Activated naive CD4-positive, alpha-beta T cell treated with anti-CD3 and anti-CD28 coated beads, Interleukin-2, amount 10 ng/mL, durations not matched to agents 7 days and 5 days (primary cell): ENCODE results near the gene NPLOC4.
"Not testable (repeated sequence)": the region's sequence is repeated elsewhere in the genome, so short reads cannot be mapped to it uniquely, and the experiment has no call there.

Source experiments
- CTCF ChIA-PET: fragments of 350-600 bp; sonication (Branson Sonifier 250); formaldehyde crosslinking; loops from one replicate; lab custom pipeline; 2021; ENCODE audit warnings: antibody characterized with exemption; lab: Charles Lee
- DNase-seq: peaks from one replicate; pipeline ENCODE4 v3.0.0-alpha.2; 2020
- H3K27ac Mint-ChIP-seq: one replicate; pipeline ENCODE4 v1.8.0; 2021; ENCODE audit warnings: mild to moderate bottlenecking, moderate library complexity, mixed read lengths
- H3K27me3 Mint-ChIP-seq: one replicate; pipeline ENCODE4 v1.8.0; 2021; ENCODE audit warnings: mild to moderate bottlenecking, mixed read lengths
- H3K36me3 Mint-ChIP-seq: one replicate; pipeline ENCODE4 v1.8.0; 2021; ENCODE audit warnings: mixed read lengths
- H3K4me1 Mint-ChIP-seq: one replicate; pipeline ENCODE4 v1.8.0; 2021; ENCODE audit warnings: mixed read lengths
- H3K4me3 Mint-ChIP-seq: one replicate; pipeline ENCODE4 v1.8.0; 2021; ENCODE audit warnings: mild to moderate bottlenecking, moderate library complexity, mixed read lengths
- H3K9me3 Mint-ChIP-seq: one replicate; pipeline ENCODE4 v1.8.0; 2021; ENCODE audit warnings: mixed read lengths

NPLOC4 gene

GRCh38 chr17:81534157-81535006, 102.5 kb downstream of the NPLOC4 start:
- Mint-ChIP-seq H3K36me3 (no peaks in the 10 kb centered on the region), H3K9me3 (no peaks in the 10 kb centered on the region), H3K27ac (no peak overlapping the region), H3K27me3 (peaks cover 59% of the 10 kb centered on the region), H3K4me3 (no peak overlapping the region), H3K4me1 (no peaks in the 10 kb centered on the region)
- DNase-seq = no peak
- CTCF ChIA-PET = no interaction called here

DNA sequence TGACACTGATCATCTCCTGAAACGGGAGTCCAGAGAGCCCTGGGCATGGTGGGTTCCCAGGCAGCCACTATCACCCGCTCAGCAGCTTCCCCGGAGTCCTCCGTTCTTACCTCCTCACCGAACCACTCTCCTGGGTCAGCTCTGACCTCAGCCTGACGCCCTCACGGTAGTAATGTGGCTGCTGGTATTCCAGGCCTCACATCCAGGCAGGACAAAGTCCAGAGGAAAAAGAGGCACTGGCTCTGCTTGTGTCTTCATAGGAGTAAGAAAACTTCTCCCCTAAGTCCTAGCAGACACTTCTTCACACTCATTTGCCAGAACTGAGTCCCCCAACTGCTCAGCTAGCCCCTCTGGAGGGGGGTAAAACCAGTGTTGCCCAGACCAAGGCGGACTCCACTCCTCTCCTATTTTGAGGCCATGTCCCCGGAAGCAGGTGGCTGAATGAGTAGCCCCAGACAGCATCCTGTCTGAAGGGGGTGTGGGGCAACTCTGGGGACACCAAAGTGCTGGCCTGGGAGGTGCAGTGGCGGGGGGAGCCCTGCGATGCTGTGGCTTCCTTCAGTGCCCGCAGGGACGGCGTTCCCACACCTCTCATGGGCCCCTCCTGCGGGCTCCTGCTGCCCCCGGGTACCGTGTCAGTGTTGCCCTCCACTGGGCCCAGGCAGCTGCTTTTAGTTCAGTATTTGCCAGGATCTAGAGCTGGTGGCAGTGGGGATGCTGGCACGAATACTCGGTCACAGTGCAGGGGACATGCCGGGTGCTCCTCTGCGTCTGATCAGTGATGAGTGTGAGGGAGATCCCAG, 103.4 kb downstream of the NPLOC4 start:
- no peak overlapping the region for H3K27ac Mint-ChIP-seq
- CTCF ChIA-PET = no interaction called here
- H3K36me3 Mint-ChIP-seq = no peaks in the 10 kb centered on the region
- H3K27me3 Mint-ChIP-seq = peaks cover 64% of the 10 kb centered on the region
- no peak for DNase-seq
- H3K4me3 Mint-ChIP-seq = no peak overlapping the region
- H3K4me1 Mint-ChIP-seq = no peaks in the 10 kb centered on the region
- H3K9me3 Mint-ChIP-seq = no peaks in the 10 kb centered on the region

DNA sequence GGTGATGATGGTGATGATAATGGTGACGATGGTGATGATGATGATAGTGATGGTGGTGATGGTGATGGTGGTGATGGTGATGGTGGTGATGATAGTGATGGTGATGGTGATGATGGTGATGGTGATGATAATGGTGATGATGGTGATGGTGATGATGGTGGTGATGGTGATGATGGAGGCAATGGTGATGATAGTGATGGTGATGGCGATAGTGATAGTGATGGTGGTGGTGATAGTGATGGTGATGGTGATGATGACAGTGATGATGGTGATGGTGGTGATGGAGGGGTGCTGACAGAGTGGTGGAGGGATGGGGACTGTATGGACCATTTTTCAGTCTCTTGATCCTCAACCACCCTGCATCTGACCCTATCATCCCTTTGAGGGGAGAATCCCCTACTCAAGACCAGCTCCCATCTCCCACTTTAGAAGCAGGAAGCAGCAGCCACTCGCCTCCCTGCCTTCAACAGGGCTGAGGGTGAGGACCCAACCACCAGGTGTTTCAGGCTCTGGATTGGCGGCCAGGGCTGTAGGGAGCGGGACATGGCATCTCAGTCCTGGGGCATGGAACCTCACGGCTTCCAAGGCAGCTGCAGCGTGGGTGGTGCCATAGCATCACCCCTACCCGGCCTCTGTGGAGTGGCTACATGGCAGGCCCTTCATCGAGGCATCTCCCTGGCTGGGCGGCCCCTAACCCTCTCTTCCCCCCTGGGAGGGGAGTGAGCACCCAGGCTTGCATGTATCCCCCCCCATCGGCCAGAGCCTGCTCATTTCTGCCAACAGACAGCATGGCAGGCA, 104.2 kb downstream of the NPLOC4 start:
- Mint-ChIP-seq H3K4me3 (no peak overlapping the region), H3K36me3 (no peaks in the 10 kb centered on the region), H3K9me3 (no peaks in the 10 kb centered on the region), H3K27ac (no peak overlapping the region), H3K27me3 (peaks cover 61% of the 10 kb centered on the region), H3K4me1 (no peaks in the 10 kb centered on the region)
- no peak for DNase-seq
- CTCF ChIA-PET = no interaction called here

- H3K4me3 Mint-ChIP-seq, H3K9me3 Mint-ChIP-seq, DNase-seq, H3K27ac Mint-ChIP-seq, H3K36me3 Mint-ChIP-seq, H3K4me1 Mint-ChIP-seq, CTCF ChIA-PET: not testable (repeated sequence)
- peaks cover 59% of the 10 kb centered on the region for H3K27me3 Mint-ChIP-seq
Measured at GRCh38 chr17:81531998-81532404, 104.9 kb downstream of the NPLOC4 start.

DNA sequence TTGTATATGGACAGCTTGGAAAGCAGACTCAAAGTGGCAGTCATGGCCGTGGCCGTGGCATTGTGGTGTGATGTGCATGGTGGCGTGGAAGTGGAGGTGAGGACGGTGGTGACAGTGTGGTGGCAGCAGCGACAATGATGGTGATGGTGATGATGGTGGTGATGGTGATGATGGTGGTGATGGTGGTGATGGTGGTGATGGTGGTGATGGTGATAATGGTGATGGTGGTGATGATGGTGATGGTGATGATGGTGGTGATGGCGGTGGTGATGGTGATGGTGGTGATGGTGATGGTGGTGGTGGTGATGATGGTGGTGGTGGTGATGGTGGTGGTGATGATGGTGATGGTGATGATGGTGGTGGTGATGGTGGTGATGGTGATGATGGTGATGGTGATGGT, 105.9 kb downstream of the NPLOC4 start:
- H3K9me3 Mint-ChIP-seq, H3K4me1 Mint-ChIP-seq, H3K4me3 Mint-ChIP-seq, H3K36me3 Mint-ChIP-seq, DNase-seq, CTCF ChIA-PET, H3K27ac Mint-ChIP-seq: not testable (repeated sequence)
- peaks cover 58% of the 10 kb centered on the region for H3K27me3 Mint-ChIP-seq

- Mint-ChIP-seq H3K9me3 (no peaks in the 10 kb centered on the region), H3K36me3 (no peaks in the 10 kb centered on the region), H3K27me3 (peaks cover 47% of the 10 kb centered on the region), H3K4me1 (no peaks in the 10 kb centered on the region), H3K4me3 (no peak overlapping the region), H3K27ac (no peak overlapping the region)
- DNase-seq = no peak
- CTCF ChIA-PET = no interaction called here
Measured at GRCh38 chr17:81529437-81529803, 107.5 kb downstream of the NPLOC4 start.

DNA sequence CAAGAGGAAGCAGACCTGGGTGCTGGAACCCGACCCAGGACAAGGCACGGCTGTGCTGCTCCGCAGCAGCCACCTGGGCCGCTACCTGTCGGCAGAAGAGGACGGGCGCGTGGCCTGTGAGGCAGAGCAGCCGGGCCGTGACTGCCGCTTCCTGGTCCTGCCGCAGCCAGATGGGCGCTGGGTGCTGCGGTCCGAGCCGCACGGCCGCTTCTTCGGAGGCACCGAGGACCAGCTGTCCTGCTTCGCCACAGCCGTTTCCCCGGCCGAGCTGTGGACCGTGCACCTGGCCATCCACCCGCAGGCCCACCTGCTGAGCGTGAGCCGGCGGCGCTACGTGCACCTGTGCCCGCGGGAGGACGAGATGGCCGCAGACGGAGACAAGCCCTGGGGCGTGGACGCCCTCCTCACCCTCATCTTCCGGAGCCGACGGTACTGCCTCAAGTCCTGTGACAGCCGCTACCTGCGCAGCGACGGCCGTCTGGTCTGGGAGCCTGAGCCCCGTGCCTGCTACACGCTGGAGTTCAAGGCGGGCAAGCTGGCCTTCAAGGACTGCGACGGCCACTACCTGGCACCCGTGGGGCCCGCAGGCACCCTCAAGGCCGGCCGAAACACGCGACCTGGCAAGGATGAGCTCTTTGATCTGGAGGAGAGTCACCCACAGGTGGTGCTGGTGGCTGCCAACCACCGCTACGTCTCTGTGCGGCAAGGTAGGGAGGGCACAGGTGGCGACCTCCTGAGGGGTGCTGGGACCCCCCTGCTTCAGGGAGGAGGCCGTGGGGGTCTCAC, 108.1 kb downstream of the NPLOC4 start:
- CTCF ChIA-PET = no interaction called here
- no peak for DNase-seq
- H3K36me3 Mint-ChIP-seq = no peaks in the 10 kb centered on the region
- no peaks in the 10 kb centered on the region for H3K4me1 Mint-ChIP-seq
- H3K27me3 Mint-ChIP-seq = peaks cover 47% of the 10 kb centered on the region
- no peak overlapping the region for H3K27ac Mint-ChIP-seq
- no peak overlapping the region for H3K4me3 Mint-ChIP-seq
- H3K9me3 Mint-ChIP-seq = no peaks in the 10 kb centered on the region

GRCh38 chr17:81528384-81528650, 108.6 kb downstream of the NPLOC4 start:
- no peaks in the 10 kb centered on the region for H3K4me1 Mint-ChIP-seq
- no peaks in the 10 kb centered on the region for H3K9me3 Mint-ChIP-seq
- CTCF ChIA-PET = no interaction called here
- H3K27me3 Mint-ChIP-seq = peaks cover 47% of the 10 kb centered on the region
- no peak overlapping the region for H3K4me3 Mint-ChIP-seq
- H3K27ac Mint-ChIP-seq = no peak overlapping the region
- no peak for DNase-seq
- no peaks in the 10 kb centered on the region for H3K36me3 Mint-ChIP-seq

GRCh38 chr17:81527591-81528383, 109.1 kb downstream of the NPLOC4 start, which contains the start of gene FSCN2:
TSS of gene FSCN2 (plus strand) at chr17:81528377. CDS start at chr17:81528532, 155 bp downstream.
- Mint-ChIP-seq H3K27ac (no peak within 1 kb of the TSS), H3K4me3 (no peak within 1 kb of the TSS), H3K9me3 (no peaks in the 10 kb centered on the region), H3K4me1 (no peaks in the 10 kb centered on the region), H3K36me3 (no peaks in the 10 kb centered on the region), H3K27me3 (peaks cover 47% of the 10 kb centered on the region)
- DNase-seq = no peak
- CTCF ChIA-PET = no interaction called here

- H3K27ac Mint-ChIP-seq = no peak overlapping the region
- H3K4me1 Mint-ChIP-seq = no peaks in the 10 kb centered on the region
- no peaks in the 10 kb centered on the region for H3K9me3 Mint-ChIP-seq
- peaks cover 56% of the 10 kb centered on the region for H3K27me3 Mint-ChIP-seq
- CTCF ChIA-PET = no interaction called here
- DNase-seq = no peak
- no peaks in the 10 kb centered on the region for H3K36me3 Mint-ChIP-seq
- no peak overlapping the region for H3K4me3 Mint-ChIP-seq
Measured at GRCh38 chr17:81526662-81527571, 110.0 kb downstream of the NPLOC4 start.

- H3K27me3 Mint-ChIP-seq = peaks cover 75% of the 10 kb centered on the region
- H3K9me3 Mint-ChIP-seq = no peaks in the 10 kb centered on the region
- no peak overlapping the region for H3K4me3 Mint-ChIP-seq
- no peak for DNase-seq
- H3K27ac Mint-ChIP-seq = no peak overlapping the region
- CTCF ChIA-PET = no interaction called here
- H3K36me3 Mint-ChIP-seq = no peaks in the 10 kb centered on the region
- H3K4me1 Mint-ChIP-seq = peaks cover 4% of the 10 kb centered on the region
Measured at GRCh38 chr17:81524865-81525159, 112.1 kb downstream of the NPLOC4 start.

GRCh38 chr17:81524039-81524864, 112.7 kb downstream of the NPLOC4 start:
- CTCF ChIA-PET = interaction anchor here (0.9 kb wide), 1 partner anchor 77 kb away, joined by 3 read pairs; no protein-coding TSS in a partner anchor

More at GRCh38 chr17:81524039-81524864, 112.7 kb downstream of the NPLOC4 start:
- Mint-ChIP-seq H3K4me1 (peaks cover 4% of the 10 kb centered on the region), H3K4me3 (no peak overlapping the region), H3K36me3 (no peaks in the 10 kb centered on the region), H3K9me3 (no peaks in the 10 kb centered on the region), H3K27me3 (peaks cover 78% of the 10 kb centered on the region), H3K27ac (no peak overlapping the region)
- DNase-seq = no peak
